ENCODE measurements around the gene KLK8.
"Not testable (repeated sequence)": the region's sequence is repeated elsewhere in the genome, so short reads cannot be mapped to it uniquely, and the experiment has no call there.

The KLK8 gene

DNA sequence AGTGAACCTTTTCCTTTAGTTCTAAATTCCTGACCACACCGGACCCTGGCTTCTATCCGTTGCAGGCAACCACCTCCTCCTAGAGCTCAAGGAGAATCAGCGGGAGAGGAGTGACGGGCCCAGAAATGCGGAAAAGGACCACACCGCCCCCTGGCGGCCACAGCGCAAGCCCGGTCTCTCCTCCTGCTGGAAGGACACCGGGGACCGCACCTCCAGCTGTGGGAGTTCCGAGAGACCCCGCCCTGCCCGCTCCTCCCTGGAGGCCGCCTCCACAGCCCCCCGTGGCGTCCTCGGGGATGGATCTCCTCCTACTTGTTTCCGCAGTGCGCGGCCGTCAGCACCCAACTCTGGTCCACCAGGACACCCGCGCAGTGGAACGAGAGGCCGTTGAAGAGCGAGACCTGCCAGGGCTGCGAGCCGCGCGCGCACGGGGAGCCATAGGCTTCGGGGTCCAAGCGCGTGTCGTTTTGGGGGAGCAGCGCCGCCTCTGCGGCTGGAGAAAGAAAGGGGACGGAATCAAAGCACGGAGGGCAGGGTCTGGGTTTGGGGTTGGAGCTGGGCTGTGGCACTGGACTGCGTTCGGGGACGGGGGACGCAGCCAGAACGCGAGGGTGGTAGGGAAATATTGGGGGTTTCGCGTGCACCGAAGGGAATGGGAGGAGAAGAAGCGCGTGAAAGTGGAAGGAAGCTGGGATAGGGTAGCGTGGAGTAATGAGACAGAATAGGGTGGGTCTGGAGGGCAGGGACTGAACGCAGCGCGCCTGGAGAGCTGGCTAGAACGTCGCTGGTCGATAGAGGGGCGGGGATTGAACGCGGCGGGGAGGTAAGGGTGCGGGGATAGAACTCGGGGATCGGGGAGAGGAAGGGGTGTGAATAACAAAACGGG lies 15.6 kb upstream of the KLK8 start:
- peak; percentile 86 for DNase-seq

DNA sequence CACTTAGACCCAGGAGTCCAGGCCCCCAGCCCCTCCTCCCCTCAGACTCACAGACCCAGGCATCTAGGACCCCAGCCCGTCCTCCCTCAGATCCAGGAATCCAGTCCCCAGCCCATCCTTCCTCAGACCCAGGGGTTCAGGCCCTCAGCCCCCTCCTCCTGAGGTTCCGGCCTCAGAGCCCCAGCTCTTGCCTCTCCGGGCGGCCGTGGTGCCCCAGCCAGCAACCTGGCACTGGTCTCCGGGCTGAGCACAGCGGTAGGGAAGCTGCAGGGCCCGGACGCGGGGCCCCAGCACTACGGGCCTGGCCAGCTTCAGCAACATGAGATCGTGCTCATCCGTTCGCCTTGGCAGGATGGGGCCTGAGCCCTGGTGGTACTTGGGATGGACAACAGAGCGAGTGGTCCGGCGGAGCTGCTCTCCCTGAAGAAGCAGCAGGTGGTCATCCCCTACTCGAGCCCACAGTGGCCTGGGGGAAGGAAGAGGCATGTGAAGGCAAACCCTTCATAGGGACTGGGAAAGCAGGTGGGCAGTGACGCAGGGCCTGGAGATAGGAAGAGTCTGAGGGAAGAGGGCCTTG lies 14.4 kb upstream of the KLK8 start:
- DNase-seq, result no peak

DNA sequence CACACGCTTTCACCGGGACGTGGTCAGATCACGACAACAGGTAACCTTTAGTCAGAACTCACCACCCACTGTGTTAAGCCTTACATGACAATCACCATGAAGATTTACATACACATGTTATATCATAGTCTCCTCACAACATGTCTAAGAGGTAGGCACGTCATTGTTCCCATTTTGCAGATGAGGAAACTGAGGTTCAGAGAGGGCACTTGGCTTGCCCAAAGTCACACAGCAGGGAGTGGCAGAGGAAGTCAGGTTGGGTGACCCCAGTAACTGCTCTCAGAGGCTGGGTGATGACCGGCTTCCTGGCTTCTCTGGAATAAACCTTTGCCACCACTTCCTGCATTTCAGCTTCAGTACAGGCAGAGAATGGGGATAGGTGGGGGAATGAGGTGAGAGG lies 12.8 kb upstream of the KLK8 start:
- no peak for DNase-seq

DNA sequence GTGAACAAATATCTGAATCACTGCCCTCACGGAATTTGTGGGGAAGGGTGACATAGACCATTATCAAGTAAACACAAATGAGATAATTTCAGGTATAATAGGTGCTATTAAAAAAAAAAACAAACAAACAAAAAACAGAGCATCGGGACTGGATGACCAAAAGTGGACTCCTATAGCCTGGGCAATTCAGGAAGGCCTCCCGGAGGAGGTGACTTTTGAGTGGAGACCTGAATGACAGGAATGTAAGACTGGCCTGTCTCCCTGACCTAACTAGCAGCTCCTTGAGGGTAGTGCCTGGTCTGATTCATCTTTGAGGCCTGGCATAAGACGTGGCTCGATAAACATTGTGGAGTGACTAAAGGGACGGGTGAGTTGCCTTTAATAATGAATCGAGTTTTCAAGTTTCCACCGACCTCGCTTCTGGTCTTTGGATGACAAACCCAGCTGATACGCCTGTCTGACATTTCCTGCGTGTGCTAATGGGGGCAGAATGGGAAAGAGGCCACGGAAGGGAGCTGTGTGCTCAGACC lies 11.3 kb upstream of the KLK8 start:
- peak; percentile 22 for DNase-seq

DNA sequence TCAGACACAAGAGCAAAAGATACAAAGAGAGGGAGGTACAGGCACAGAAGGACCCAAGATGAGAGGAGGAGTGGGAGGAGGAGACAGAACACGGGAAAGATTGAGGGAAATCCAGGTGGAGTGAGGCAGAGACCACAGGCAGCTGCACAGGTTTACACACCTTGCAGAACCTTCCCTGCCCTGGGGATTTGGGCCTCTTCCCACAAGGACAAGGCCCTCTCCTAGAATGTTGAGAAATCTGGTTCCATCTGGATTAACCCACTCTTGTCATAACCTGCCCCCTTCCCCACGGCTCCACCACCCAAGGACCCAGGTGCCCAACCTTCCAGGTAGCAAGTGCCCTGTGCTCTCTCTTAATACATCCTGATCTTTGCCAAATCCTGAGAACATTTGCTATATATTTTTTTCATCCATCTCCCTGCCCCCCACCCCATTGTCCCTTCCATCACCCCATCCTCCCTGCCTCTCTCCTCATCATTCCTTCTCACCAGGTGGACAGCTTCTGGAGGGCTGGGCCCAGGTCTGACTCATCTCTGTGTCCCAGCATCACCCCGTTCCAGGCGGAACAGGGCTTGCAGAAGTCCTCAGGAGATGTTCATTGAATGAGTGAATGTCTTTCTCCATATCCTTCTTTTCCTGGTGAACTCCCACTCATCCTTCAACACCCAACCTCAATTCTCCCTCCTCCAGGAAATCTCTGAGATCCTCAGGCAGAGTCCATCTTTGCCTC lies 8.8 kb upstream of the KLK8 start:
- DNase-seq, result no peak

DNA sequence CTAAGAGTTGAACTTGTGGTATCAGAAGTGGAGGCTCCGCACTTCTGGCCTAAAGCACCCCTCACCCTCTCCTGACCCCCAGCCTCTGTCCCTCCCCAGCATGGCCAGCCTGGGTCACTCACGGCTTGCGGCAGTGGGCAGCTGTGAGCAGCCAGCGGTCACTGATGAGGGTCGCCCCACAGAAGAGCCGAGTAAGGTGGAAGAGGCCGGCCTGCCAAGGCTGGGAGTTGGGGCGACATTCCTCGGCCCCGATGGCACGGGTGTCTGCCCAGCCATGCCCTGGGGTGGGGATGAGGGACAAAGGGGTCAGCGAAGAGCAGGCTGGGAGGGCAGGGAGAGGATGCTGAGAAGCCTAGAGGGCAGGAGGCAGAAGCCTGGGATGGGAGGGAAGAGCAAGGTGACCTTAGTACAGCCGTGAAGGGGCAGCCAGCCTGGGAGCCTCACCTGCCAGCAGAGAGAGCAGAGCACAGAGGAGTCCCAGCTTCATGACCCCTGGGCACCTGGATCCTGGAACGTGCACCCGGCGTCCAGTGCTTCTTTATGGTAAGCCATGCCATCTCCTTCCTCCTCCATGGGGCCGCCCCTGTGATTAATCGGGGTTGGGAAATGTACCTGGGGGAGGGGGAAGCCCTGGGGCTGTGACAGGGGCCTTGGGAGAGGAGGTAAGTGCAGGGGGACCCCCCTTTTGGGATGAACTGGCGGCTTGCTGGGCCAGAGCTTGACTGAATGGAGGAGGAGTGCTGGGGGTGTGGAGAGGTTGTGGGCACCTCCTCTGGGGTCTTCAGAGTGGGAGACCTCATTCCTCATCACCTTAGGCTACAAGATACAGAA lies 7.9 kb upstream of the KLK8 start:
- DNase-seq, result no peak

DNA sequence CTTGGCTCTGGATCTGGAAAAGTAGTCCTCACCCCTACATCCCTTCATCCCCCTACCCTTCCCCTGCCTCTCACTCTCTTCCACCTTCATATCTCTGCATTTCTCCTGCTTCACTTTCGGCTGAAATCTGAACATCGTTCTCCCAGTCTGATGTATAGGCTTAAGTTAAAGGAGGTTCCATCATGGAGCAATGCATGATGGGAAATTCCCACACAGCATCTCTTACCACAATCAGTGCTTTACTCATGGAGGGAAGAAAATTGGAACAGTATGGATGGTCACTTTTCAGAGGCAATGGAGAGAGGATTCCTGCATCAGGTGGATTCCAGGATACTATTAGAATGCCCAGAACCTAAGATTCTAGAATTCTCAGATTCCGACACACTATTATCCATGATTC lies 6.1 kb upstream of the KLK8 start:
- DNase-seq, result no peak

DNA sequence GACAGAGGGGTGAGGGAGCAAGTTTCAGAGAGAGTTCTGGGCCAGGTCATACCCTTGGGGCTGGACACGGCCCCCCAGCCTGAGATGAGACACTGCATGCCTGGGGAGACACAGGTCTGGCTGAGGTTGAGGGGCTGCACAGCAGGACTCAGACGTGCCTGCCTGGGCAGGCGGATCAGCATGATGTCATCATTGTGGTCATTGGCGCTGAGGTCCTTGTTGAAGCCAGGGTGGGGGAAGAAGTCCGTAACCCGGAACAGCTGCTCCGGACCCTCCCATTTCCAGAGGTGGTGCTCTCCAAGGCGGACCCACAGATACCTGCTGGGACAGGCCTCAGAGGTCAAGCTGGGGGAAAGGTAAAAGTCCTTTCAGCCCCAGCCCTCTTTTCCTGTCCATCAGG lies 5.0 kb upstream of the KLK8 start:
- no peak for DNase-seq

DNA sequence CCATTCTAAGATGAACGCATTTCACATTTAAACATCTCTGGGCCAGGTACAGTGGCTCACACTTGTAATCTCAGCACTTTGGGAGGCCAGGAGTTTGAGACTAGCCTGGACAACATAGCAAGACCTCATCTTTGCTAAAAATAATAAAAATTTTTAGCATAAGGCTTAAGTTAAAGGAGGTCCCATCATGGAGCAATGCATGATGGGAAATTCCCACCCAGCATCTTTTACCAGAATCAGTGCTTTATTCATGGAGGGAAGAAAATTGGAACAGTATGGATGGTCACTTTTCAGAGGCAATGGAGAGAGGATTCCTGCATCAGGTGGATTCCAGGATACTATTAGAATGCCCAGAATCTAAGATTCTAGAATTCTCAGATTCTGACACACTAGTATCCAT lies 3.8 kb upstream of the KLK8 start:
- no peak for DNase-seq

DNA sequence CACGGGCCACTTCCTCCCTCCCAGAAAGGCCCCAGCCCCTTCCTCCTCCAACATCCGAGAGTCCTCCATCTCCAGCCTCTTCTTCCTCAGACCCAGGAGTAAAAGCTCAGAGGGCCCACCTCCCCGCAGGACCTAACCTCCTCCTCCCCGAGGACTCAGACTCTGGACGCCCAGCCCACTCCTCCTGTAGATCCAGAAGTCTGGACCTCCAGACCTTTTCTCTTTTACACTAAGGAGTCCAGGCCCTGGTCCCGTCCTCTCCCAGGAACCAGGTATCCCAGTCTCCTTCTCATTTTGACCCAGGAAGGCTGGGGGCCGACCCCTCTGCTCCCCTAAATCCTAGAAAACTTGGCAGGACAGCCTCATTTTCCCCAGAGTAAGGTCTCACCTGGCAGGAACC lies 1.9 kb upstream of the KLK8 start:
- DNase-seq, result no peak

DNA sequence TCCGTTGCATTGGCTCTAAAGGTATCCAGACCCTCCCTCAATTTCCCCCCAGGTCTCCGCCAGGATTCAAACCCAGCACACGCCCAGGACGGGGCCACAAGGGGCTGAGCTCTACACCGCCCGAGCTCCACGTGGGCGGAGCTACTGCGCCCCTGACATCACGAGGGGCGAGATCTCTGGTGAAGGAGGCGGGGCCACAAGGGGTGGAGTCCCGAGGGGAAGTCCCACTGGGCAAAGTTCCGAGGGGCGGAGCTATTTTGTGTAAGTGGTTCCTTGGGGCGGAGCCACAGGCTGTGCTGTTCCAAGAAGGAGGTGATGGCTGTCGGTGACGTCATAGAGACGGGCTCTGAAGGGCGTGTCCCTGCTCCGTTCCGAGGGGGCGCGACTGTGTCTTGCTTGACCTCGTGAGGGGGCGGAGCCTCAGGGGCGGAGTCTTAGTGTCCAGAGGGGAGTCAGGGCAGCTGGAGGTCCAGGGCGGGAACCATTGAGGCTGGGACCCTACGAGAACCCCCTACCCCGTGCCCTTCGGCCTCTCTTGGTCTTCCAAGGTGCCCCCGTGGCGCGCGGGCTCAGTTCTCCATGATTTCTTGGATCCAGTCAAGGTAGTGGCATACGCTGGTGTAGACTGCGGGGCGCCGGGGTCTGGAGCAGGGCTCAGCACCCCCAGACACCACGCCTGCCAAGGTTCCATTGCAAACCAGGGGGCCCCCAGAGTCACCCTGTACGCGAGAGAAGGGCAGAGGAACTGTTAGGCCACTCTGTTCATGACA lies 1.3 kb upstream of the KLK8 start:
- peak; percentile 46 for DNase-seq

DNA sequence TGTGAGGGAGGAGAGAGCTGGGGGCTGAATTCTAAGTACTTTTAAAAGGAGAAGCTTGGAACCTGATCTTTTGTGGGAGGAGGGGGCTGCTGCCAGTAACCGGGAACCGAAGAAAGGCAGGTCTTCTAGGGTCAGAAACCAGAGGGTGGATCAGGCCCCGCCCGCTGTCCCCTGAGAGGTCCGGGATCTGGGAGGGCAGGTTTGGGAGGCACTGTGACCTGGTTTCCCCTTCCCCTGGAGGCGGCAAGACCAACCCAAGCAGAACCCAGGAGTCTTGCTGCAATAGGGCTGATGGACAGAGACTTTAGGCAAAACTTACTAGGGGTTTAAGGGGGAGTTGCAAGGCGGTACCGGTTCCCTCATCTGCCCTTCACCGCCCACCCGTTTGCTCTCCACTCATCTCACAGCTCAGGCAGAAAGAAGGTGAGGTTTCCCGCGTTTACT lies 707 bp upstream of the KLK8 start:
- no peak for DNase-seq

DNA sequence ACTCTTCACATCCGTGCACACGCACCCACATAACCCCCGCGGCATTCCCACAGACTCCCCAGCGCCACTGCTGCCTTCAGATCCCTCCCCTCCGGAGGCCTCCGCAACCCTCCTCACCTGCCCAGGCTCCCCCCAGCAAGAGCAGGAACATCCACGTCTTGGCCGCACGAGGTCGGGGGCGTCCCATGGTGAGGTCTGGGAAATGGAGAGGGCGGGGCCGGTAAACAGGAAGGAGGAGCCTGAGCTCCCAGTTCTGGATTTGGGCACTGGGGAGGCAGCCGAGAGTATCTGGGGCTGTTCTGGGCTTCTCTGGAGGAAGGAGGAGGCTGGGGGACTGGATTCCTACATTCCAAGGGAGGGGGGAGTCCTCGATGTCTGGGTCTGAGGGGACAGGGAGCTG lies 423 bp downstream of the KLK8 start:
- DNase-seq, result no peak

DNA sequence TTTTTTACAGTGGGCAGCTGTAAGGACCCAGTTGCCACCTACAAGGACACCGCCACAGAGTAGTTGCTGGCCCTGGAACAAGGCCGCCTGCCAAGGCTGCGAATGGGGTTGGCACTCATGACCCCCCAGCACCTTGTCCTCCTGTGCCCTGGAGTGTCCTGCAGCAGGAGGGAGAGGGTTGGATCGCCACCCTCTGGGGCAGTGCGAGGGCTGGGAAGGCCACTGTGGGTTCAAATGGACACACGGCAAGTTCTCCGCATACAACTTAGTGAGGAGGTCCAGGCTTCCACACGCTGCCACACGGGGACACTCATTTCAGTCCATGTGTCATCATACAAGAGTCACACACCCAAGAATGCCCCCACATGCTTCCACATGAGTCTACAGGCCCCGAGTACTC lies 978 bp downstream of the KLK8 start:
- DNase-seq, result no peak

DNA sequence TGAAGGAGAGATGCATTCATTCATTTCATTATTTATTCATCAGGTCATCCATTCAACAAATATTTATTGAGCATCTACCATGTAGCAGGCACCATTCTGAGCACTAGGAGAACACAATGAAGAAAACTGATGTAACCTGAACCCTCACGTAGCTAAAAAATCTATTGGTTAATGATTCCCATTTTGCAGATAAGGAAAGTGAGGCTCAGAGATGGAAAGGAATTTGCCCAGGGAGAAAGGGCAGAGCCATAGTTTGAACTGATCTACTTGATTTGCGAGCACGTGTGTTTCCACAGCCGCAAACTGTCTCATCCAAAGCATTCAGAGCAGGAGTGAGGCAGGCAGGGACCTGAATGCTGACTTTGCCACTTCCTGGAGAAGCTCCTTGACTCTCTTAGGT lies 2.7 kb downstream of the KLK8 start:
- DNase-seq, result no peak

DNA sequence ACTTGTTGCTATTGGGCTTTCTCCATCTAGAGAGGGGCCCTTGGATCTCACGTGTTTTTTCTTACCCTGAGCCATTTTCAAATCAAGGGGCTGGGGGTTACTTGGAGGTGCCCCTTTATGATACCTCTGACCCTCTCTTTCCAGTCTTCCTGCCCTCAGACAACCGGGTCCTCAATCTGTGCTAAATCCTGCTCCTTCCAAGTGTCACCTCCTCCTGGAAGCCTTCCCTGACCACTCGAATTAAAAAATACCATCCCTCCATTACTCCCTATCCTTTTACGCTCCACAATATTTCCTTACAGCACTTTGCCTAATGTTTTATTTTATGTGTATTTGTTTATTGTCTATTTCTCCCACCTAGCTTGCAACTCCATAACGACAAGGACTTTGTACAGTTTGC lies 3.3 kb downstream of the KLK8 start:
- DNase-seq, result no peak

DNA sequence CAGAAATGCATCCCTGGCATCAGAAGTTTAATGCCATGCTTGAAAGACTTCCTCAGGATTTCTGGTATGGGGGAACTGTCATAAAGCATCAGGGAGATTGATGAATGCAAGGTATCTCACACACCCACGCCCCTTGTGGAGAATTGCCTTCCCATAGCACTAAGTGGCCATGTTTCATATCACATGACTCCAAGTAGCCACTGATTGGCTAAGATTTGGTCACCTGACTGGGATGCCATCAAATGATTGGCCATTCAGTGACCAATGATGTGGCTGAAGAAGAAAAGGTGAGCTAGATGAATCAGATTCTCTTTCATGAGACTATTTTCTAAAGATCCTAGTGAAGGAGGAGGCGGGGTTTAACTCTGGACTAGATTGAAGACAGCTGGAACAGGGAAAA lies 7.3 kb downstream of the KLK8 start:
- peak; percentile 26 for DNase-seq

DNA sequence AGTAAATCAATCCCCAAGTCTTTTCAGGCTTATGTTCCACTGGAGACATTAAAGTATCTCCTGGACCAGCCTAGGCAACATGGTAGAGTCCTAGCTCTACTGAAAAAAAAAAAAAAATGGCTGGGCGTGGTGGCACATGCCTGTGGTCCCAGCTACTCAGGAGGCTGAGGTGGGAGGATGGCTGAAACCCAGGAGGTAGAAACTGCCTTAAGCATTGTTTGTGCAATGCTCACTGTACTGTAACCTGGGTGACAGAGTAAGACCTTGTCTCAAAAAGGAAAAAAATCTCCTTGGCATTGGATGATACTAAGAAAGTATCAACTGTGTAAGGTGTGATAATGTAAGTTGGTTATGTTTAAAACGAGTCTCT lies 8.8 kb downstream of the KLK8 start:
- DNase-seq, result no peak

DNA sequence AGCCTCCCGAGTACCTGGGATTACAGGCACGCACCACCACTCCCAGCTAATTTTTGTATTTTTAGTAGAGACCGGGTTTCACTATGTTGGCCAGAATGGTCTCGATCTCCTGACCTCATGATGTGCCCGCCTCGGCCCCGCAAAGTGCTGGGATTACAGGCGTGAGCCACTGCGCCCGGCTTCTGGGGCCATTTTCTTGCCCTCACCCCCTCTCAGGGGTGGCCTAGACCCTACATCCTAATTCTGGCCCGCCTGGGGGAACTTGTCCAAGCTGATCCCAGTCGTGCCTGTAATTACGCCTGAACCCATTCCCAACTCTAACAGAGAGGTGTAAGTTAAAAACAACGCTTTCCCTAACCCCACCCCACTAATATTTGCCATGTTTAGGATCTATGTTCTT lies 17.0 kb downstream of the KLK8 start:
- not testable (repeated sequence) for DNase-seq

DNA sequence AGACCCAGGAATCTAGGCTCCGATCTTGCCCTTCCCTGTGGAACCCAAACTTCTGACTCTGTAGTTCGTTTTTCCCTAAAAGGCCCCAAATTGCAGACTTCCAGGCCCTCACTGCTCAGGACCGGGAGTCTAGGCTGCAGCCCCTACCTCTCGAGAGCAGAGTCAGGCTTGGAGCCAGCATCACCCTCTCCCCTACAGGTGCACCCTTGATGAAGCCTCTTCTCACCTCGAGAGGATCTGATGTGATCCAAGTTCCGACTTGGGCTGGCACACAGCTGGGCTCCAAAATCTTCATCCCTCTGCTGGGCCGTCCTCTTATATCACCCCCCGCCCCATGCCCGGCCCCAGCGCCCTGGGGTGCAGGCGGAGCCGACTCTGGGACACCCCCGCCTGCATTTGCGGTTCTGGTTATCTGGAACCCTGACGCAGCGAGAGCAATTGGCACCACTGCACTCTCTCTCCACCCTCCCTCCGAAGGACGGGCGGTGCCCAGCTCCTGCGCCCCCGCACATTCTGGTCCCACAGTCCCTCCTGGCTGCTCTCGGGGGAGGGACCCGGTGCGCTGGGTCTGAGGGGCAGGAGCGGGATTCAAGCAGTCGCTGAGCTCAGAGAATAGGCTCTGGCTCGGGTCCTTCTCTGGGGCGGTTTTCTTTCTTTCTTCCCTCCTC lies 17.6 kb downstream of the KLK8 start, which contains the start of gene KLK7:
Gene KLK7 (minus strand): TSS at position 293 of the 668 bp plus-strand sequence. CDS start 1,518 bp downstream, outside the sequence.
- no peak for DNase-seq

DNA sequence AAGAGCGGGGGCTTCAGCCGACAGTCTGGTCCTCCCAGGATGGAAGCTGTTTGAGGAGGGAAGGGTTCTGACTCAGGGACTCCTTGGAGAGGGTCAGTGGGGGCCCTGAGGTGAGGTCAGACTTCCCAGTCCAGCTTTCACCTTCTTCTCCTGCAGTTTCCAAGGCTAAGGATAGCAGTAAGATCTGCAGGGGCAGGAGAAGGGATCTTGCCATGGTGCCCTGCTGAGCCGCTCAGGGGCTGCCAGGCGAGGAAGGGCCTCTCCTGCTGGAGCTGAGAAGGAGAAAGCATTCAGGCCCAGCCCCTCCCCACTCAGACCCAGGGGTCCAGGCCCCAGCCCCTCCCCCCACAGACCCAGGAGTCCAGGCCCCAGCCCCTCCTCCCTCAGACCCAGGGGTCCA lies 19.2 kb downstream of the KLK8 start:
- DNase-seq, result no peak
